Ishikawa (cell line): ENCODE data around the gene EDIL3.

Experiments
- CEBPB ChIP-seq: IDR thresholded peaks from 2 replicates; pipeline ENCODE4 v1.6.1; 2012
- CREB1 ChIP-seq: IDR thresholded peaks from 2 replicates; pipeline ENCODE4 v1.6.1; 2012; ENCODE audit warnings: low read depth
- EGR1 ChIP-seq: IDR thresholded peaks from 2 replicates; pipeline ENCODE4 v1.6.1; 2012
- EP300 ChIP-seq: IDR thresholded peaks from 2 replicates; pipeline ENCODE4 v1.6.1; 2012; ENCODE audit warnings: borderline replicate concordance
- FOXM1 ChIP-seq: IDR thresholded peaks from 2 replicates; pipeline ENCODE4 v1.6.1; 2012; ENCODE audit warnings: low read depth, borderline replicate concordance
- NFIC ChIP-seq: IDR thresholded peaks from 2 replicates; pipeline ENCODE4 v1.6.1; 2012
- RAD21 ChIP-seq: IDR thresholded peaks from 2 replicates; pipeline ENCODE4 v1.6.1; 2012; ENCODE audit warnings: low read depth
- REST ChIP-seq: IDR thresholded peaks from 2 replicates; pipeline ENCODE4 v1.6.1; 2012; ENCODE audit warnings: low read depth, mild to moderate bottlenecking
- TAF1 ChIP-seq: IDR thresholded peaks from 2 replicates; pipeline ENCODE4 v1.6.1; 2012; ENCODE audit warnings: low read depth, mild to moderate bottlenecking
- TCF12 ChIP-seq: IDR thresholded peaks from 2 replicates; pipeline ENCODE4 v1.6.1; 2012; ENCODE audit warnings: low read depth
- TEAD4 ChIP-seq: IDR thresholded peaks from 2 replicates; pipeline ENCODE4 v1.6.1; 2012
- USF1 ChIP-seq: IDR thresholded peaks from 2 replicates; pipeline ENCODE4 v1.6.1; 2012
- YY1 ChIP-seq: IDR thresholded peaks from 2 replicates; pipeline ENCODE4 v1.6.1; 2012; ENCODE audit warnings: low read depth
- ZBTB7A ChIP-seq: IDR thresholded peaks from 2 replicates; pipeline ENCODE4 v1.6.1; 2012; ENCODE audit warnings: low read depth
- TF ChIP-seq, protein P1 (sequence below): IDR thresholded peaks from 2 replicates; pipeline ENCODE4 v1.6.1; 2012

Gene EDIL3

DNA sequence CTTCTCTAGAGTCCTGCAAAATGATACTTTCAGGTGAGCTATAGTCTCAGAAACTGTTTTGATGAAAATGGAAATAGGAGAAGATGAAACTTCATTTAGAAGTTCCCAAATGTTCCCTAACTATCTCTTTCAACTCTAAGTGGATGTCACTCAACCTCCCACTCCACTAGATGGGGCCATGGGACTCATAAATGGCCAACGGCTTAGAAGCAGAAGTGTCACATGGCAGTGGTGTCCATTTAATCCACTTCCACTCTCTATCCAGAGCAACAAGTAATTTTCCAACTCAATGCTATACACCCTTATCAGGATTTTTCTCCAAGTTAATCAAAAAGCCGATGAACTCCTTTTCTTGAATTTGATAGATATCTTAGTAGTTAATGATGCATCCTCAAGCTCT is 295.7 kb downstream of the EDIL3 start:
- TF ChIP-seq USF1 (peak; percentile 33; the same call in 1 of the 2 replicates), FOXM1 (no peak), RAD21 (peak; percentile 66)

GRCh38 chr5:84086511-84086910 is 298.2 kb downstream of the EDIL3 start:
- TF ChIP-seq TCF12: no peak
- no peak for TF ChIP-seq EP300
- no peak for TF ChIP-seq TAF1
- TF ChIP-seq CREB1: no peak
- TF ChIP-seq EGR1: no peak
- no peak for TF ChIP-seq NFIC
- no peak for TF ChIP-seq ZBTB7A
- no peak for TF ChIP-seq RAD21
- no peak for TF ChIP-seq USF1
- no peak for TF ChIP-seq REST
- no peak for TF ChIP-seq TEAD4
- no peak for TF ChIP-seq YY1

GRCh38 chr5:84085387-84086041 is 299.2 kb downstream of the EDIL3 start:
- TF ChIP-seq EP300 (no peak), YY1 (no peak), FOXM1 (no peak), CREB1 (no peak), USF1 (no peak), TCF12 (no peak), REST (no peak), CEBPB (no peak), ZBTB7A (no peak), TEAD4 (no peak), EGR1 (no peak), RAD21 (no peak), TAF1 (no peak), NFIC (no peak)
- TF ChIP-seq, protein P1, sequence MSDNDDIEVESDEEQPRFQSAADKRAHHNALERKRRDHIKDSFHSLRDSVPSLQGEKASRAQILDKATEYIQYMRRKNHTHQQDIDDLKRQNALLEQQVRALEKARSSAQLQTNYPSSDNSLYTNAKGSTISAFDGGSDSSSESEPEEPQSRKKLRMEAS: no peak

DNA sequence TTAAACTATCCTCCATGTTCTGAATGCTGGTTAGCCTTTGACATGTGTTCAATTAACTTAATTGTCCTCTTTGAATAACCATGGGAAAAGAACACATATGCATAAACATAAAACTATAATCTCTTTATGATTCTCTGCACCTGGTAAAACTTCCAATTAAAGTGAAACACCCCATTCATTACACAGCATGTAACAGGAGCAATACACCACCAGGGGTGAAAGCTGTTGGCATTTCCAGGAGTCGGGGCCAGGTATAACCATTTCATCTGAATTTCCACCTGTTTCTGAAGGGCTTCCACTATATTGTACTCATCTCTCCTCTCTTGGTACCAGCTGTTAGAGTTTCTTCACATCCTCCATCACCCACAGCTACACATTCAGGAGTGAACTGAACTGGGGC is 303.8 kb downstream of the EDIL3 start:
- TF ChIP-seq EP300: no peak
- no peak for TF ChIP-seq YY1
- TF ChIP-seq CEBPB: no peak
- no peak for TF ChIP-seq RAD21
- TF ChIP-seq REST: no peak
- no peak for TF ChIP-seq CREB1
- TF ChIP-seq TCF12: no peak
- TF ChIP-seq NFIC: no peak
- TF ChIP-seq EGR1: no peak
- TF ChIP-seq USF1: no peak
- TF ChIP-seq TEAD4: no peak
- TF ChIP-seq, protein P1: no peak
- no peak for TF ChIP-seq FOXM1
- TF ChIP-seq ZBTB7A: no peak
- TF ChIP-seq TAF1: no peak
